Calu3 (cell line): Measurements from ENCODE around the gene MACROD2. TPM values are rescaled to one million over a fixed set of nuclear protein-coding genes. Genes with fewer than 3 reads are reported as not detected.

Source experiments
- BruUV-seq: library from RNA; stranded (reverse); fragments of 400-500 nt; replicated peaks from 2 replicates; lab custom pipeline; 2021; lab: Mats Ljungman, UMichigan
- CTCF ChIA-PET: fragments of 300-600 bp; sonication (Branson Sonifier 250); formaldehyde crosslinking; loops from one replicate; lab custom pipeline; 2022; ENCODE audit warnings: antibody characterized with exemption; lab: Charles Lee
- DNase-seq: peaks from one replicate; pipeline ENCODE4 v3.0.0; 2022
- H3K27ac Mint-ChIP-seq: one replicate; pipeline ENCODE4 v1.8.0; 2022; ENCODE audit warnings: mixed read lengths; ENCODE audit not compliant: unreplicated experiment
- H3K27me3 Mint-ChIP-seq: one replicate; pipeline ENCODE4 v1.8.0; 2022; ENCODE audit warnings: mixed read lengths; ENCODE audit not compliant: unreplicated experiment
- H3K36me3 Mint-ChIP-seq: one replicate; pipeline ENCODE4 v1.8.0; 2022; ENCODE audit warnings: mild to moderate bottlenecking, moderate library complexity, mixed read lengths; ENCODE audit not compliant: insufficient read depth, unreplicated experiment
- H3K4me1 Mint-ChIP-seq: one replicate; pipeline ENCODE4 v1.8.0; 2022; ENCODE audit warnings: mild to moderate bottlenecking, low read depth, mixed read lengths; ENCODE audit not compliant: unreplicated experiment
- H3K4me3 Mint-ChIP-seq: one replicate; pipeline ENCODE4 v1.8.0; 2022; ENCODE audit warnings: mild to moderate bottlenecking, low read depth, moderate library complexity, mixed read lengths; ENCODE audit not compliant: unreplicated experiment
- H3K9me3 Mint-ChIP-seq: one replicate; pipeline ENCODE4 v1.8.0; 2022; ENCODE audit warnings: low read depth, mixed read lengths; ENCODE audit not compliant: unreplicated experiment
- CTCF ChIP-seq: fragments of 200-600 bp; IDR thresholded peaks from one replicate; pipeline ENCODE4 v1.8.0; 2022; ENCODE audit warnings: antibody characterized with exemption; ENCODE audit not compliant: unreplicated experiment
- intact Hi-C: fragments of 100-400 bp; cut with micrococcal nuclease; formaldehyde crosslinking; loops from one replicate; pipeline ENCODE4 v1.10.0; 2022; ENCODE audit not compliant: unreplicated experiment
- total RNA-seq: library from RNA; stranded (reverse); gene quantifications from 2 replicates; pipeline ENCODE4 v1.2.3, GENCODE V29; 2022

MACROD2 gene
- total RNA-seq, 1 experiment from 2014 or later, result 29.4 TPM

GRCh38 chr20:15042723-15043122 lies 1047.4 kb downstream of the MACROD2 start:
- DNase-seq, result no peak
- Mint-ChIP-seq H3K4me1 (peaks cover 15% of the 10 kb centered on the region), H3K27me3 (no peaks in the 10 kb centered on the region), H3K36me3 (peaks cover 4% of the 10 kb centered on the region), H3K27ac (no peak overlapping the region), H3K4me3 (no peak overlapping the region), H3K9me3 (no peaks in the 10 kb centered on the region)
- BruUV-seq, result no TSS peak
- no peak for TF ChIP-seq CTCF
- CTCF ChIA-PET, result no interaction called here
- intact Hi-C loops, result no loop called here

- Mint-ChIP-seq H3K4me1 (no peaks in the 10 kb centered on the region), H3K9me3 (no peaks in the 10 kb centered on the region), H3K4me3 (no peak overlapping the region), H3K27me3 (no peaks in the 10 kb centered on the region), H3K27ac (no peak overlapping the region), H3K36me3 (peaks cover 4% of the 10 kb centered on the region)
- no peak for DNase-seq
- intact Hi-C loops, result no loop called here
- no TSS peak for BruUV-seq
- no peak for TF ChIP-seq CTCF
- CTCF ChIA-PET, result no interaction called here
Observed at GRCh38 chr20:15045246-15045645, 1049.9 kb downstream of the MACROD2 start.

GRCh38 chr20:15047042-15047441 lies 1051.7 kb downstream of the MACROD2 start:
- H3K27ac Mint-ChIP-seq, result no peak overlapping the region
- no peak for DNase-seq
- no peaks in the 10 kb centered on the region for H3K9me3 Mint-ChIP-seq
- H3K4me1 Mint-ChIP-seq, result no peaks in the 10 kb centered on the region
- no TSS peak for BruUV-seq
- CTCF ChIA-PET, result no interaction called here
- H3K27me3 Mint-ChIP-seq, result no peaks in the 10 kb centered on the region
- TF ChIP-seq CTCF, result no peak
- H3K36me3 Mint-ChIP-seq, result peaks cover 4% of the 10 kb centered on the region
- no peak overlapping the region for H3K4me3 Mint-ChIP-seq
- intact Hi-C loops, result no loop called here

- Mint-ChIP-seq H3K4me1 (no peaks in the 10 kb centered on the region), H3K4me3 (no peak overlapping the region), H3K9me3 (no peaks in the 10 kb centered on the region), H3K27me3 (no peaks in the 10 kb centered on the region), H3K27ac (no peak overlapping the region), H3K36me3 (peaks cover 4% of the 10 kb centered on the region)
- CTCF ChIA-PET, result no interaction called here
- TF ChIP-seq CTCF, result no peak
- no TSS peak for BruUV-seq
- intact Hi-C loops, result no loop called here
- DNase-seq, result no peak
Observed at GRCh38 chr20:15047601-15048000, 1052.3 kb downstream of the MACROD2 start.

GRCh38 chr20:15056246-15056645 lies 1060.9 kb downstream of the MACROD2 start:
- no peak for DNase-seq
- Mint-ChIP-seq H3K4me1 (no peaks in the 10 kb centered on the region), H3K27me3 (no peaks in the 10 kb centered on the region), H3K27ac (no peak overlapping the region), H3K9me3 (no peaks in the 10 kb centered on the region), H3K4me3 (no peak overlapping the region), H3K36me3 (no peaks in the 10 kb centered on the region)
- no peak for TF ChIP-seq CTCF
- BruUV-seq, result no TSS peak
- CTCF ChIA-PET, result no interaction called here
- intact Hi-C loops, result no loop called here
